ENCODE measurements around the gene ELL. TPM values are rescaled to one million over a fixed set of nuclear protein-coding genes. Genes with fewer than 3 reads are reported as not detected.

ELL gene
- total RNA-seq, 1 donor from 2014 or later = 7.6 TPM

- no peak for DNase-seq (ENCODE audit: low read depth)
- no peak for TF ChIP-seq CTCF (conservative IDR thresholded peaks at IDR 0.05; ENCODE audit: low read depth, low read length)
Measured at GRCh38 chr19:18417250-18418028, 104.4 kb downstream of the ELL start.

GRCh38 chr19:18416778-18417249 is 105.1 kb downstream of the ELL start:
- TF ChIP-seq CTCF (conservative IDR thresholded peaks at IDR 0.05; ENCODE audit: low read depth, low read length) = no peak
- H3K4me3 ChIP-seq (ENCODE audit: low read depth, low read length) = peak overlapping the region; percentile 59
- DNase-seq (ENCODE audit: low read depth) = no peak

More at GRCh38 chr19:18417250-18418028, 104.4 kb downstream of the ELL start:
- H3K4me3 ChIP-seq (ENCODE audit: low read depth, low read length) = peak overlapping the region; percentile 59

- H3K4me3 ChIP-seq (ENCODE audit: low read depth, low read length) = no peak overlapping the region
- DNase-seq (ENCODE audit: low read depth) = no peak
- TF ChIP-seq CTCF (conservative IDR thresholded peaks at IDR 0.05; ENCODE audit: low read depth, low read length) = no peak
Measured at GRCh38 chr19:18415178-18415867, 106.5 kb downstream of the ELL start.

- DNase-seq (ENCODE audit: low read depth) = no peak
- no peak overlapping the region for H3K4me3 ChIP-seq (ENCODE audit: low read depth, low read length)
- no peak for TF ChIP-seq CTCF (conservative IDR thresholded peaks at IDR 0.05; ENCODE audit: low read depth, low read length)
Measured at GRCh38 chr19:18414504-18415177, 107.2 kb downstream of the ELL start.

- TF ChIP-seq CTCF (conservative IDR thresholded peaks at IDR 0.05; ENCODE audit: low read depth, low read length) = peak; percentile 25
- no peak for DNase-seq (ENCODE audit: low read depth)
- H3K4me3 ChIP-seq (ENCODE audit: low read depth, low read length) = no peak overlapping the region
Measured at GRCh38 chr19:18412610-18413239, 109.1 kb downstream of the ELL start.

- peak; percentile 62 for TF ChIP-seq CTCF (conservative IDR thresholded peaks at IDR 0.05; ENCODE audit: low read depth, low read length)
- no peak overlapping the region for H3K4me3 ChIP-seq (ENCODE audit: low read depth, low read length)
- peak; percentile 93 for DNase-seq (ENCODE audit: low read depth)
Measured at GRCh38 chr19:18408053-18408476, 113.8 kb downstream of the ELL start.

Measured in epithelial cell of proximal tubule (primary cell).